GM19238 (cell line): ENCODE measurements around the gene PLK3.
"Not testable (repeated sequence)": the region's sequence is repeated elsewhere in the genome, so short reads cannot be mapped to it uniquely, and the experiment has no call there.

Source experiments
- DNase-seq: peaks from one replicate; pipeline ENCODE4 v3.0.0; 2011; ENCODE audit warnings: low spot score; ENCODE audit not compliant: insufficient read length

PLK3 gene

DNA sequence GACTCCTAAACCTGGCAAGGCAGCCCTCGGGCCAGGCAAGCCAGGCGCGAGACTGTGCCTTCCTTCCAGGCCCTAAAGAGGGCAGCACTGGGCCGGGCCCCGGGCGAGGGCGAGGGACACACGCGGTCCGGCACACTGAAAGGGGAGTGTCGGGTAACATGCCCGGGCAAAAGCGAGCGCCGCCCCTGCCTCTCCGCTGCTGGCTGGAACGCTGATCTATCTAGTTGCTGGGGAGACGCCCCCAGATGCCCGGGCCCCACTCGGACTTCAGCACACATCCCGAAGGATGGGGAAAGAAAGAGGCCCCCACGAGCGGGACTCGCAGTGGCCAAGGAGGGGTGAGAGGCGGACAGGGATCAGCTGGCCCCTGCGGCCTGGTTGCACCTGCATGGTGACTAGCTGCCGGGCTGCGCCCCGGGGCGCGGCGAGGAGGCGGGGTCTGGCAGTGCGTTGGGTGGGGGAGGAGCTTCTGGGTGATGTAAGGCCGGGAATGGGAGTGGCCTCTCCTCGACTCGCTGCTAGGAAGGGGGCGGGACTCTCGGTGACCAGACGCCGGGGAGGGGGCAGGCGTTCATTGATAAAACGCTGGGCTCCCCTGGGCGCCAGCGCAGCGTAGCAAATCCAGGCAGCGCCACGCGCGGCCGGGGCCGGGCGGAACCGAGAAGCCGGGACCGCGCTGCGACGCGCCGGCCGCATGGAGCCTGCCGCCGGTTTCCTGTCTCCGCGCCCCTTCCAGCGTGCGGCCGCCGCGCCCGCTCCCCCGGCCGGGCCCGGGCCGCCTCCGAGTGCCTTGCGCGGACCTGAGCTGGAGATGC is at the start of gene PLK3:
PLK3 (plus strand) TSS at position 608 of the 815 bp plus-strand sequence; CDS start at position 695, 87 bp downstream.
- DNase-seq, result peak; percentile 98

DNA sequence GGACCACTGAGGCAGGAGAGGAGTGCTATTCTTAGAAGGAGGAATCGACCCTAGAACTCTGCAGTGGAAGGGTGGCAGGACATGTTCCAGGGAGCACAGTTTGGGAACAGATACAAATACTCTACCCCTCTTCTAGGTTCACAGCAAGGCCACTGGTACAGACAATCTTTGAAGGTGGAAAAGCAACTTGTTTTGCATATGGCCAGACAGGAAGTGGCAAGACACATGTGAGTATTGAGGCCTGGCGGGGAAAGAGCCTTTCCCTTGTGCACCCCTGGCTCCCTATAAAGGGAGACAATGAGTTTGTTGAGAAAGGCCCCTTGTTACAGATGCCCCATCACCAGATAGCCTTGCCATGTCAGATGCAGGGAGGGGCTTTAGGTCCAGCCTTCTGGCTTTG is 42.8 kb upstream of the PLK3 start:
- DNase-seq, result no peak

DNA sequence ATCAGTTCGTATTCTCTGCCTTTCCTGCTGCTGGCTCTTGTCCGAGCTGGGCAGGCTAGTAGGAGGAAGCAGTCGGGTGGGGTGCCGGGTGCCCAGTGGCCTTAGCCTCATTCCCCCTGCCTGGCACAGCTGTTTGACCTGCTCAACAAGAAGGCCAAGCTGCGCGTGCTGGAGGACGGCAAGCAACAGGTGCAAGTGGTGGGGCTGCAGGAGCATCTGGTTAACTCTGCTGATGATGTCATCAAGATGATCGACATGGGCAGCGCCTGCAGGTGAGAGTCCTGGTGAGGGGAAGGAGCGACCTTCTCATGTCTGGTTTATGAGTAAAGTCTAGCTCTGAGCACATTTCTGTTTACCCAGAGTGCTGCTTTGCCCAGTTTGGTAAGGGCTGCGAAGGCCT is 41.1 kb upstream of the PLK3 start:
- no peak for DNase-seq

GRCh38 chr1:44760876-44761275 is 39.3 kb upstream of the PLK3 start:
- no peak for DNase-seq

GRCh38 chr1:44766421-44766820 is 33.8 kb upstream of the PLK3 start:
- not testable (repeated sequence) for DNase-seq

- DNase-seq, result peak; percentile 78
Measured at GRCh38 chr1:44775078-44775929, 24.9 kb upstream of the PLK3 start, which contains the start of gene RPS8. Gene RPS8, plus strand, starts transcription at chr1:44775540. Its CDS starts 57 bp downstream, at chr1:44775597.

GRCh38 chr1:44775930-44776729 is 24.0 kb upstream of the PLK3 start:
- DNase-seq, result peak; percentile 24

GRCh38 chr1:44776730-44777068 is 23.5 kb upstream of the PLK3 start:
- DNase-seq, result no peak

DNA sequence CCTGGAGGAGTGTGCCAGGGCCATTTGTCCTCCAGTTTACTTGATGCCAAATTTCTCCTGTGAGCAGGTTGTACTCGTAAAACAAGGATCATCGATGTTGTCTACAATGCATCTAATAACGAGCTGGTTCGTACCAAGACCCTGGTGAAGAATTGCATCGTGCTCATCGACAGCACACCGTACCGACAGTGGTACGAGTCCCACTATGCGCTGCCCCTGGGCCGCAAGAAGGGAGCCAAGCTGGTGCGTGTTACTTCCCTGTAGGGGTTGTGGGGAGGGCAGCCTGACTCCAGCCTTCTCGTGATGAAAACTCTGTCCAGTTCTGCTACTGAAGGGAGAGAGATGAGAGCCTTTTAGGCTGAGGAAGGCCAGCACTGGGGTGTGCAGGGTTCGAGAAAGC is 22.6 kb upstream of the PLK3 start:
- DNase-seq, result no peak

GRCh38 chr1:44777969-44778635 is 22.1 kb upstream of the PLK3 start:
- DNase-seq, result no peak

DNA sequence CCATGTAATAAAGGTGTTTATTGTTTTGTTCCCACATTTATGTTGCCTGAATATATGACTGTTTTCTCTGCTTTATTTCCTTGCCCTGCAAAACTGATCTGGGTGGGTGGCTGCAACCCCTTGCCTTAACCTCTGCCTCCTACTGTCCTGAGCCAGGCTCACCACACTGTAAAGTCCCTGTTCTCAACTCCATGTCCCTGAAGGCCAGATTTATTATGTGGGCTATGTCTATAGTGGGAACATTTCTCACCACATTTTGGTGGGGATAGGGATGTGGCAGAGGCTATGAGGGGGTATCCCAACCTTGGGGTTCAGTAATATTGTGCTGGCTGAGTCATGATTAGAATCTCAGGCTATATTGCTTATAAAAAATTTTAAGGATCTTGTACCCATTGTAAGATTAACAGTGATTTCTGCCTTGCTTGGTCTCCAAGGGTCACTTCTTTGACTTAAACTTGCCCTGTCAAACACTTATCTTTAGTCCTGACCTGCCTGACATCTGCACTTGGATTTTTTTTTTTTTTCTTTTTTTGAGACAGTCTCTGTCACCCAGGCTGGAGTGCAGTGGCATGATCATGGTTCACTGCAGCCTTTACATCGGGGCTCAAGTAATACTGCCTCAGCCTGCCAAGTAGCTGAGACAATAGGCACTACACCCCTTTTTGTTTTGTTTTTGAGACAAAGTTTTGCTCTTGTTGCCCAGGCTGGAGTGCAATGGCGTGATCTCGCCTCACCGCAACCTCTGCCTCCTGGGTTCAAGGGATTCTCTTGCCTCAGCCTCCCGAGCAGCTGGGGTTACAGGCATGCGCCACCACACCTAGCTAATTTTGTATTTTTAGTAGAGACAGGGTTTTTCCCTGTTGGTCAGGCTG is 21.2 kb upstream of the PLK3 start:
- no peak for DNase-seq

- DNase-seq, result no peak
Measured at GRCh38 chr1:44780583-44781121, 19.5 kb upstream of the PLK3 start.

GRCh38 chr1:44783697-44784093 is 16.5 kb upstream of the PLK3 start:
- DNase-seq, result no peak

DNA sequence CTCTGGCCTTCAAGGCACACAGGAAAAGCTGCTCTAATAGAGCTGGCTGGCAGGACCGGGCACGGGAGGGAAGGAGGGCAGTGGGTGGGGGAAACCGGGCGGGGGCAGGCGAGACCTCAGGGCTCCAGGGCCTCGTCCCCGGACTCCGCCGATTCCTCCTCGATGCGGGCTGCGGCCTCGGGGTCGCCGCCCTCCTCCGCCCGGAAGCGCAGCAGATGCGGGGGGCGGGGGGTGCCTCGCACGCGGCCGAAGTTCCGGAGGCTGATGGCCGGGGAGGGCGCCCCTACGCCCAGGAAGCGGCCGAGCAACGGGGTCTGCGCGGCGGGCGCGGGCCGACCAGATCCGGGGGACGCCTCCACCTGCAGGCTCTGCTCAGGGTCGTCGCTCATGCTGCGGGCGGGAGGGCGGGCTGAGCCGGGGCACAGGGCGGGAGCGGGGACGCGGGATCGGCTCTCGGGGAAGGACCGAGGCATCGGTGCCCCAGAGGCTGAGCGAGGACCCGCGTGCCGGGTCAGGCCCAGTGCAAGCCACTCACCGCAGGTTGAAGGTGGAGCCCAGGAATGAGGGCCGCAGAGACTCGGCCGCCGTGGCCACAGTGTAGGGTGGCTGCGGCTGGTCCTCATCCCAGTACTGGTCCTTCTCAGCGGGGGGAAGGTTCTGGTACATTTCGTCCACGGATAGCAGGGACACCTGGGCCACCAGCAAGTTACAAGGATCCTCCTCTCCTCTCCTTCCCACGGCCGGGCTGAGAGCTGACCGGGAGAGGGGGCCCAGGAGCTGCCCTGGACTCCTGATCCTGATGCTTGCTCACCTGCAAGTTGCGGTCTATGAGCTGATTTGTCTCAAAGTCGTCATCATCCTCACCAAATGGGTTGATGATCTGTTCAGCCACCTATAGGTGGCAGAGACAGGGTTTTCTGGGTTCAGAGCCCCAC is 15.8 kb upstream of the PLK3 start:
- no peak for DNase-seq

- DNase-seq, result no peak
Measured at GRCh38 chr1:44785029-44785380, 15.2 kb upstream of the PLK3 start.

GRCh38 chr1:44785501-44786137 is 14.6 kb upstream of the PLK3 start:
- no peak for DNase-seq

GRCh38 chr1:44786138-44786840 is 13.9 kb upstream of the PLK3 start:
- DNase-seq, result peak; percentile 65
